ENCODE data around the gene KNSTRN.

Gene KNSTRN

GRCh38 chr15:40440743-40441564 lies 58.4 kb downstream of the KNSTRN start, which contains the start of gene BAHD1:
TSS of gene BAHD1 (plus strand) at chr15:40440953. CDS start at chr15:40458465, 17,512 bp downstream.
- Histone ChIP-seq H3K9me3 (replicated peaks in 1 of 11) (no peaks in the 10 kb centered on the region), H3K9ac (peak within 1 kb of the TSS; percentile 72 to 93 (median 87)), H4K20me1 (peaks cover 43 to 50% (median 48%) of the 10 kb centered on the region in 11 experiments), H3K27ac (peak within 1 kb of the TSS; percentile 65 to 83 (median 77)), H3K4me3 (peak within 1 kb of the TSS; percentile 79 to 93 (median 88)), H3K4me2 (peak within 1 kb of the TSS; percentile 94 to 100 (median 99)), H3K27me3 (peaks cover 23 to 55% (median 34%) of the 10 kb centered on the region in 11 experiments; a peak in 20 of 22 replicates), H3K36me3 (peaks cover 0 to 7% (median 0%) of the 10 kb centered on the region in 11 experiments; a peak in 6 of 22 replicates), H3K4me1 (peaks cover 63 to 75% (median 71%) of the 10 kb centered on the region in 10 experiments)
- no peak for TF ChIP-seq Cebpa-rat (IDR thresholded peaks at IDR 0.05)

- Histone ChIP-seq H3K36me3 (peaks cover 0 to 16% (median 0%) of the 10 kb centered on the region in 11 experiments; a peak in 7 of 22 replicates), H3K9ac (peak overlapping the region; percentile 72 to 93 (median 87)), H4K20me1 (peaks cover 52 to 58% (median 57%) of the 10 kb centered on the region in 11 experiments), H3K27me3 (peaks cover 16 to 46% (median 26%) of the 10 kb centered on the region in 11 experiments; a peak in 19 of 22 replicates), H3K4me2 (peak overlapping the region; percentile 91 to 99 (median 95)), H3K9me3 (replicated peaks in 1 of 11) (no peaks in the 10 kb centered on the region), H3K27ac (peak overlapping the region; percentile 65 to 83 (median 77)), H3K4me3 (peak overlapping the region; percentile 79 to 93 (median 88)), H3K4me1 (peaks cover 57 to 69% (median 62%) of the 10 kb centered on the region in 10 experiments)
- no peak for TF ChIP-seq Cebpa-rat (IDR thresholded peaks at IDR 0.05)
Measured at GRCh38 chr15:40441565-40442531, 59.3 kb downstream of the KNSTRN start.

- Histone ChIP-seq H4K20me1 (peaks cover 66 to 73% (median 71%) of the 10 kb centered on the region in 11 experiments), H3K4me2 (peak overlapping the region; percentile 91 to 99 (median 95)), H3K4me3 (peak overlapping the region in 3 of 10 experiments; percentile 79 to 93 (median 83); a peak in 6 of 20 replicates)
Measured at GRCh38 chr15:40443255-40443654, 60.7 kb downstream of the KNSTRN start.

GRCh38 chr15:40443846-40444245 lies 61.3 kb downstream of the KNSTRN start:
- peaks cover 72 to 78% (median 77%) of the 10 kb centered on the region in 11 experiments for H4K20me1 ChIP-seq
- peak overlapping the region in 1 of 11 experiments; percentile 93; a peak in 1 of 22 replicates for H3K9ac ChIP-seq
- no peaks in the 10 kb centered on the region for H3K9me3 ChIP-seq (replicated peaks in 1 of 11)
- H3K27me3 ChIP-seq = peaks cover 0 to 26% (median 10%) of the 10 kb centered on the region in 11 experiments; a peak in 15 of 22 replicates
- peaks cover 0 to 18% (median 0%) of the 10 kb centered on the region in 11 experiments; a peak in 7 of 22 replicates for H3K36me3 ChIP-seq
- no peak overlapping the region for H3K4me3 ChIP-seq
- H3K4me2 ChIP-seq = peak overlapping the region; percentile 91 to 99 (median 95)
- no peak for TF ChIP-seq Cebpa-rat (IDR thresholded peaks at IDR 0.05)
- peaks cover 41 to 51% (median 45%) of the 10 kb centered on the region in 10 experiments for H3K4me1 ChIP-seq
- no peak overlapping the region for H3K27ac ChIP-seq

More at GRCh38 chr15:40443255-40443654, 60.7 kb downstream of the KNSTRN start:
- Histone ChIP-seq H3K36me3 (peaks cover 0 to 18% (median 0%) of the 10 kb centered on the region in 11 experiments; a peak in 7 of 22 replicates), H3K27me3 (peaks cover 2 to 32% (median 14%) of the 10 kb centered on the region in 11 experiments; a peak in 16 of 22 replicates), H3K4me1 (peaks cover 47 to 57% (median 50%) of the 10 kb centered on the region in 10 experiments), H3K9ac (peak overlapping the region in 5 of 11 experiments; percentile 87 to 93 (median 90); a peak in 6 of 22 replicates), H3K9me3 (replicated peaks in 1 of 11) (no peaks in the 10 kb centered on the region), H3K27ac (no peak overlapping the region)
- TF ChIP-seq Cebpa-rat (IDR thresholded peaks at IDR 0.05) = no peak
